NCI-H69 (cell line): ENCODE measurements around the gene AKT2.
A peak's percentile ranks its signal among the peaks of the same experiment; 100 is the strongest.

Source experiments
- DNase-seq: peaks from one replicate; lab custom pipeline; 2025; lab: John Stamatoyannopoulos, UW

The AKT2 gene

GRCh38 chr19:40235238-40236025 lies 49.7 kb downstream of the AKT2 start:
- DNase-seq = no peak

GRCh38 chr19:40234429-40235237 lies 50.5 kb downstream of the AKT2 start:
- no peak for DNase-seq

GRCh38 chr19:40233811-40234389 lies 51.2 kb downstream of the AKT2 start:
- no peak for DNase-seq

GRCh38 chr19:40232949-40233810 lies 52.0 kb downstream of the AKT2 start:
- no peak for DNase-seq

GRCh38 chr19:40232479-40232878 lies 52.7 kb downstream of the AKT2 start:
- no peak for DNase-seq

- no peak for DNase-seq
These were observed 53.4 kb downstream of the AKT2 start for GRCh38 chr19:40231544-40232424.

- no peak for DNase-seq
These were observed 54.1 kb downstream of the AKT2 start for GRCh38 chr19:40231057-40231456.

- no peak for DNase-seq
These were observed 55.2 kb downstream of the AKT2 start for GRCh38 chr19:40229926-40230417.

GRCh38 chr19:40229484-40229883 lies 55.7 kb downstream of the AKT2 start:
- DNase-seq = no peak

GRCh38 chr19:40228863-40229262 lies 56.3 kb downstream of the AKT2 start:
- no peak for DNase-seq

- DNase-seq = peak; percentile 8
These were observed 56.8 kb downstream of the AKT2 start for GRCh38 chr19:40228346-40228745.

GRCh38 chr19:40225440-40226305 lies 59.5 kb downstream of the AKT2 start:
- DNase-seq = peak; percentile 60

GRCh38 chr19:40224342-40225150 lies 60.6 kb downstream of the AKT2 start:
- peak; percentile 85 for DNase-seq

- peak; percentile 94 for DNase-seq
These were observed 61.9 kb downstream of the AKT2 start for GRCh38 chr19:40223135-40223822.

GRCh38 chr19:40221858-40222619 lies 63.1 kb downstream of the AKT2 start:
- peak; percentile 91 for DNase-seq

- DNase-seq = no peak
These were observed 64.5 kb downstream of the AKT2 start for GRCh38 chr19:40220674-40221073.

- peak; percentile 72 for DNase-seq
These were observed 65.3 kb downstream of the AKT2 start for GRCh38 chr19:40219721-40220276.
